ENCODE measurements around the gene BBIP1.

The BBIP1 gene

GRCh38 chr10:110865809-110866482 is 53.0 kb downstream of the BBIP1 start:
- peaks cover 6% of the 10 kb centered on the region for H3K36me3 Mint-ChIP-seq (ENCODE audit: low read depth)
- H3K4me3 Mint-ChIP-seq = peak overlapping the region; percentile 53
- H3K27ac Mint-ChIP-seq = peak overlapping the region; percentile 95
- H3K27me3 Mint-ChIP-seq (ENCODE audit: low read depth) = no peaks in the 10 kb centered on the region
- H3K4me1 Mint-ChIP-seq (ENCODE audit: low read depth) = peaks cover 82% of the 10 kb centered on the region
- H3K9me3 Mint-ChIP-seq = no peaks in the 10 kb centered on the region

- Mint-ChIP-seq H3K4me1 (ENCODE audit: low read depth) (peaks cover 82% of the 10 kb centered on the region), H3K27me3 (ENCODE audit: low read depth) (no peaks in the 10 kb centered on the region), H3K27ac (peak overlapping the region; percentile 95), H3K36me3 (ENCODE audit: low read depth) (peaks cover 6% of the 10 kb centered on the region), H3K4me3 (peak overlapping the region; percentile 53), H3K9me3 (no peaks in the 10 kb centered on the region)
These were observed 53.7 kb downstream of the BBIP1 start for GRCh38 chr10:110865186-110865808.

- Mint-ChIP-seq H3K27me3 (ENCODE audit: low read depth) (no peaks in the 10 kb centered on the region), H3K4me3 (peak overlapping the region; percentile 77), H3K4me1 (ENCODE audit: low read depth) (peaks cover 82% of the 10 kb centered on the region), H3K27ac (peak overlapping the region; percentile 95), H3K36me3 (ENCODE audit: low read depth) (peaks cover 6% of the 10 kb centered on the region), H3K9me3 (no peaks in the 10 kb centered on the region)
These were observed 54.3 kb downstream of the BBIP1 start for GRCh38 chr10:110864662-110865140.

- peaks cover 78% of the 10 kb centered on the region for H3K4me1 Mint-ChIP-seq (ENCODE audit: low read depth)
- H3K27me3 Mint-ChIP-seq (ENCODE audit: low read depth) = no peaks in the 10 kb centered on the region
- H3K27ac Mint-ChIP-seq = peak overlapping the region; percentile 95
- no peak overlapping the region for H3K4me3 Mint-ChIP-seq
- peaks cover 2% of the 10 kb centered on the region for H3K36me3 Mint-ChIP-seq (ENCODE audit: low read depth)
- no peaks in the 10 kb centered on the region for H3K9me3 Mint-ChIP-seq
These were observed 55.0 kb downstream of the BBIP1 start for GRCh38 chr10:110863956-110864355.

GRCh38 chr10:110863361-110863760 is 55.6 kb downstream of the BBIP1 start:
- H3K27ac Mint-ChIP-seq = peak overlapping the region; percentile 95
- H3K36me3 Mint-ChIP-seq (ENCODE audit: low read depth) = peaks cover 5% of the 10 kb centered on the region

GRCh38 chr10:110862961-110863360 is 56.0 kb downstream of the BBIP1 start:
- Mint-ChIP-seq H3K9me3 (no peaks in the 10 kb centered on the region), H3K36me3 (ENCODE audit: low read depth) (peaks cover 7% of the 10 kb centered on the region), H3K4me1 (ENCODE audit: low read depth) (peaks cover 75% of the 10 kb centered on the region), H3K27ac (peak overlapping the region; percentile 95), H3K4me3 (no peak overlapping the region), H3K27me3 (ENCODE audit: low read depth) (no peaks in the 10 kb centered on the region)

More at GRCh38 chr10:110863361-110863760, 55.6 kb downstream of the BBIP1 start:
- H3K4me3 Mint-ChIP-seq = no peak overlapping the region
- no peaks in the 10 kb centered on the region for H3K27me3 Mint-ChIP-seq (ENCODE audit: low read depth)
- peaks cover 75% of the 10 kb centered on the region for H3K4me1 Mint-ChIP-seq (ENCODE audit: low read depth)
- H3K9me3 Mint-ChIP-seq = no peaks in the 10 kb centered on the region

GRCh38 chr10:110861930-110862649 is 56.9 kb downstream of the BBIP1 start:
- Mint-ChIP-seq H3K27me3 (ENCODE audit: low read depth) (no peaks in the 10 kb centered on the region), H3K36me3 (ENCODE audit: low read depth) (peaks cover 9% of the 10 kb centered on the region), H3K4me1 (ENCODE audit: low read depth) (peaks cover 75% of the 10 kb centered on the region), H3K27ac (peak overlapping the region; percentile 64), H3K9me3 (no peaks in the 10 kb centered on the region), H3K4me3 (no peak overlapping the region)

GRCh38 chr10:110861476-110861875 is 57.5 kb downstream of the BBIP1 start:
- Mint-ChIP-seq H3K4me1 (ENCODE audit: low read depth) (peaks cover 71% of the 10 kb centered on the region), H3K4me3 (no peak overlapping the region), H3K27me3 (ENCODE audit: low read depth) (no peaks in the 10 kb centered on the region), H3K36me3 (ENCODE audit: low read depth) (peaks cover 9% of the 10 kb centered on the region), H3K9me3 (no peaks in the 10 kb centered on the region), H3K27ac (peak overlapping the region; percentile 94)

GRCh38 chr10:110860576-110861241 is 58.3 kb downstream of the BBIP1 start:
- H3K4me1 Mint-ChIP-seq (ENCODE audit: low read depth) = peaks cover 66% of the 10 kb centered on the region
- peak overlapping the region; percentile 3 for H3K4me3 Mint-ChIP-seq
- peaks cover 11% of the 10 kb centered on the region for H3K36me3 Mint-ChIP-seq (ENCODE audit: low read depth)
- H3K27me3 Mint-ChIP-seq (ENCODE audit: low read depth) = no peaks in the 10 kb centered on the region
- H3K27ac Mint-ChIP-seq = peak overlapping the region; percentile 94
- no peaks in the 10 kb centered on the region for H3K9me3 Mint-ChIP-seq

GRCh38 chr10:110859973-110860376 is 59.0 kb downstream of the BBIP1 start:
- Mint-ChIP-seq H3K4me3 (peak overlapping the region; percentile 3), H3K27me3 (ENCODE audit: low read depth) (no peaks in the 10 kb centered on the region), H3K36me3 (ENCODE audit: low read depth) (peaks cover 11% of the 10 kb centered on the region), H3K4me1 (ENCODE audit: low read depth) (peaks cover 59% of the 10 kb centered on the region), H3K9me3 (no peaks in the 10 kb centered on the region), H3K27ac (peak overlapping the region; percentile 94)

- Mint-ChIP-seq H3K4me3 (no peak overlapping the region), H3K27me3 (ENCODE audit: low read depth) (no peaks in the 10 kb centered on the region), H3K4me1 (ENCODE audit: low read depth) (peaks cover 55% of the 10 kb centered on the region), H3K9me3 (no peaks in the 10 kb centered on the region), H3K27ac (peak overlapping the region; percentile 94), H3K36me3 (ENCODE audit: low read depth) (peaks cover 11% of the 10 kb centered on the region)
These were observed 59.6 kb downstream of the BBIP1 start for GRCh38 chr10:110859206-110859972.

GRCh38 chr10:110858297-110858934 is 60.6 kb downstream of the BBIP1 start:
- Mint-ChIP-seq H3K4me3 (peak overlapping the region; percentile 13), H3K9me3 (no peaks in the 10 kb centered on the region), H3K4me1 (ENCODE audit: low read depth) (peaks cover 55% of the 10 kb centered on the region), H3K36me3 (ENCODE audit: low read depth) (peaks cover 9% of the 10 kb centered on the region), H3K27ac (peak overlapping the region; percentile 73), H3K27me3 (ENCODE audit: low read depth) (no peaks in the 10 kb centered on the region)

Measured in T-helper 1 cell treated with Interleukin-12 subunit alpha and Interleukin-12 subunit beta and Interleukin-4 antibody, amounts not matched to agents 30 μg/mL and 1 μg/mL, for 36 hours (primary cell).